NCI-H82 treated with DMSO at 0.1 percent for 48 hours (cell line): ENCODE results near the gene PRRX2.
"Not testable (repeated sequence)": the region's sequence is repeated elsewhere in the genome, so short reads cannot be mapped to it uniquely, and the experiment has no call there.

Source experiments
- DNase-seq: peaks from one replicate; lab custom pipeline; 2025; ENCODE audit not compliant: unreplicated experiment; lab: John Stamatoyannopoulos, UW

The PRRX2 gene

GRCh38 chr9:129636343-129636742 lies 29.1 kb upstream of the PRRX2 start:
- not testable (repeated sequence) for DNase-seq

DNA sequence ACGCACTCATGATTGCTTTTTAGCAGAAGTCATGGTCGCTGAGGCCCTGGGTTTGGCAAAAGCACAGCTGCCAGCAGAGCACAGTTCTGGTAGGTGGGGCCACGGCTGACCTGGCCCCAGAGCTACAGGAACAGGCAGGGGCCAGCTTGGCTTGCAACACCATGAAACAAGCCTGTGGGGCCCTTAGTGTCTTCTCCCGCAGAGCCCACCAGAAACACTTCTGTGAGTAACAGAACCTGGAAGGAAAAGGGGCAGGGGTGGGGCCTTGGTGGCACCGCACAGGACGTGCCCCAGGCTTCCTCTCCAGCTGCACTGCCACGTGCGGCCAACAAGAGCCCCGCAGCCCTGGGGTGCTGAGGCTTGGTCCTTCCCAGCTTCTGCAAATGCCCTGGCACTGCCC lies 28.3 kb upstream of the PRRX2 start:
- DNase-seq: no peak

- no peak for DNase-seq
Measured at GRCh38 chr9:129637673-129638439, 27.6 kb upstream of the PRRX2 start.

GRCh38 chr9:129639034-129639630 lies 26.3 kb upstream of the PRRX2 start:
- no peak for DNase-seq

- no peak for DNase-seq
Measured at GRCh38 chr9:129639756-129640085, 25.7 kb upstream of the PRRX2 start.

- DNase-seq: peak; percentile 91
Measured at GRCh38 chr9:129640086-129640870, 25.2 kb upstream of the PRRX2 start.

GRCh38 chr9:129640871-129641749 lies 24.3 kb upstream of the PRRX2 start:
- no peak for DNase-seq

DNA sequence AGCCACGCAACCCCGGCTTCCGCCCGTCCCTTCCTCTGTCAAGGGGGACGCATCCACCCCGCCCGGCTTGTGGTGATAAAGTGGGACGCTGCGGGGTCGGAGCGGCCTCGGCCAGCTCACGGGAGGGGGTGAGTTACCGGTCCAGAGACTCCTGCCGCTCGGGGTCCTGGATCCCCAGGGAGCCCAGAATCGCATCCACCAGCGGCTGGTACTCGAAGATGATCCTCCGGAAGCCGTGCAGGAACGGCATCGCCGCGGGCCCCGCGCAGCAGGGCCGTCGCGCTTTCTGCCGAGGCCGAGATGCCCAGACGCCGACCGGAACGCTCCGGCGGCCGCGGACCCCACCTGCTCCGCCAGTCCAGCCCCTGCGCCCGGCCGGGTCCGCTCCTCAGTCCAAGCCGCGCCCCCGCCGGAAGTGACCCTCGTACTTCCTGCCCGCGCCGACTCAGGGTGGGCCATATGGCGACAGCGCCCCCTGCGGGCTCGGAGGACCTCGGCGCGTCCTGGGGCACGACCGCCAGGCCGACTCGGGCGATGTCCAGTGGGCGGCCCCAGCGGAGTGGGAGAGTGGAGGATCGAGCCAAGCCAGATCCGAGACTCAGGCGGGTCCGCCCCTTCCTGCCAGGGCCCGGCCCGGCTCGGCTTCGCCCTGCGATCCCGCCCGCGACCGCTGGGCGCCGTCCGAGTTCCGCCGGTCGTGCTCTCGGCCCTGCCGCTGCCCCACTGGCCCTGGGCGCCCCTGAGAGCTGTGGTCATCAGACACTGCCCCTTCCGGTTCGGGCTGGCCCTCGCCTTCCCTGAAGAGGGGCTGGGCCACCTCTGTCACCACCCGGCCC lies 23.5 kb upstream of the PRRX2 start, which contains the start of gene ASB6:
ASB6 (minus strand) TSS at position 402 of the 836 bp plus-strand sequence; CDS start at position 250, 152 bp downstream.
- peak; percentile 64 for DNase-seq

GRCh38 chr9:129643706-129644105 lies 21.7 kb upstream of the PRRX2 start:
- DNase-seq: no peak

DNA sequence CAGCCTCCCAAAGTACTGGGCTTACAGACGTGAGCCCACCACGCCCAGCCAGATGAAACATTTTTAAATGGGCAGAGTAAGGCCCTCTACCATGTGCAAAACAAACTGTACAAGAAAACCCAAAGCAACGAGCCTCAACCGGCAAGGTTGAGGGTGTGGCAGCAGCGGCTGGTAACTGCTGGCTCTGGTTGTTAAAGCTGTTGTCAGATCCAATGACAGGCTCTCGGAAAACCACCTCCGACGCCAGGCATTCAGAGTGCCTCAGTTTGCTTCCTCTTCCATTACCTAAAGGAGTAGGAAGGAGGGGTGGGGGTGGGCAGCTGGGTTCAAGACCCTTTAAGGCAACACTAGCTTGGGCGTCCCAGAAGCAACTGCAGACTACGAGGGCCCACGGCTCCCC lies 21.1 kb upstream of the PRRX2 start:
- DNase-seq: no peak

- no peak for DNase-seq
Measured at GRCh38 chr9:129644902-129645301, 20.5 kb upstream of the PRRX2 start.

DNA sequence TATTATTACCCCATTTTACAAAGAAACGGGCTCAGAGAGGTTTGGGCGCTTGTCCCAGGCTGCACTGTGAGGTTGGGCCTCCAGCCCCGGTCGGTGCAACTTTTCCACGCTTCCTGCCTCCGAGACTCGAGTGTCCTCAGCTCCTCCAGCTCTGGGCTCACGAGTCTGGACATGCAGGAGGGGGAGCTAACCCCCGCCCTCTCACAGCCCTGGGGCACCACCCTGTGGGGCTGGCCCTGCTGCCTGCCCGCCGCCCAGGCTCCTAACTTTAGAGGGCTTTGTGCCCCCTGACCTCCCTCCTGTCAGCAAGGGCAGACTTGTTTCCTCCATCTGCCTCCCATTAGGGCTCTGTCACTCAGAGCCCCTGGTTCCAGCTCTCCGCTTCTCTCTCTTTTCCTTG lies 19.2 kb upstream of the PRRX2 start:
- no peak for DNase-seq

GRCh38 chr9:129646654-129647053 lies 18.8 kb upstream of the PRRX2 start:
- no peak for DNase-seq

DNA sequence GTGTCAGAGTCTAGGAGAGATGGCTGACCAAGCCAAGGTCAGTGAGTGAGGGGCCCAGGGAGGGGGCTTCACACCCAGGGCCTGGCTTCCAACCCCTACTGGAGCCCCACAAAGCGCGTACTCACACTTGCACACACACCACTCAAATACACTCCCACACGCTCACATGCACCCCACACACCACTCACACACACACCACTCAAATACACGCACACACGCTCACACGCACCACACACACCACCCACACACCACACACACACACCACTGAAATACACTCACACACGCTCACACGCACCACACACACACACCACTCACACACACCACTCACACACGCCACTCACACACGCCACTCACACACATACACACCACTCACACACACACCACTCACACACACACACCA lies 17.8 kb upstream of the PRRX2 start:
- DNase-seq: no peak

DNA sequence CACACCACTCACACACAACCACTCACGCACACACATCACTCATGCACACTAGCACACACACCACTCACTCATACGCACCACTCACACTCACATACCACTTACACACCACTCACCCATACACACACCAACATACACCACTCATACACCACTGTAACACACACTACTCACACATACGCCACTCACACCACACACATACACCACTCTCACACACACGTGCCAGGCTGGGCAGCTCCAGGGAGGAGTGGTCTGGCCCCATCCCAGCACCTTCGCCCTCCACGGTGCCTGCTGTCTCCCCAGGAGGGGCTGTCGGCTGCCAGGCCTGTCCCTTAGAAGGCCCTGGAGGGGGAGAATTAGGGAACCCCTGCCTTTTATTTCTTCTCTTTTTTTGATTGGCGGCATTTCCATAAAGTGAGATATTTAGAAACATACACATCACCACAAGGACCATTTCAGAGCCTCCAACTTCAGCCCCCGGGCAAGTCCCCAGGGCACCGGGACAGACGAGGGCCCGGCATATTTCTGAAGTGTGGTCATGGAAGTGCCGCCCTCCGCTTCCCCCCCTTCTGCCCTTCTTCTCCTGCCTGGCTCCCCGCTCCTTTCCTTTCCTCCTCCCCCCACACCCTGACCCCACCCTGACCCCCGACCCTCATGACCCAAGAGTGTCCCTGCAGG lies 17.2 kb upstream of the PRRX2 start:
- DNase-seq: no peak

- no peak for DNase-seq
Measured at GRCh38 chr9:129648764-129649115, 16.7 kb upstream of the PRRX2 start.

- no peak for DNase-seq
Measured at GRCh38 chr9:129649726-129650679, 15.4 kb upstream of the PRRX2 start.

GRCh38 chr9:129650680-129651235 lies 14.7 kb upstream of the PRRX2 start:
- DNase-seq: no peak
